ENCODE data around the gene TMC2.

- TF ChIP-seq CTCF (IDR thresholded peaks at IDR 0.05): no peak
- no peak for TF ChIP-seq POLR2A (IDR thresholded peaks at IDR 0.05)
These were observed 136.1 kb downstream of the TMC2 start for GRCh38 chr20:2672446-2672845.
